Measurements from ENCODE around the gene FALEC. TPM values are rescaled to one million over a fixed set of nuclear protein-coding genes. Genes with fewer than 3 reads are reported as not detected.

FALEC gene
- total and polyA plus RNA-seq, 2 experiments from 2014 or later: 1.7 TPM; not detected in 1

GRCh38 chr1:150559656-150560010, 44.1 kb downstream of the FALEC start (continued):
- TF ChIP-seq ZNF462 (CRISPR knock-in tag; IDR thresholded peaks at IDR 0.05) (no peak), NANOG (IDR thresholded peaks at IDR 0.05; ENCODE audit: borderline replicate concordance) (no peak), EZH2phosphoT487 (IDR thresholded peaks at IDR 0.05; ENCODE audit: unreplicated experiment) (no peak), JUNB (IDR thresholded peaks at IDR 0.05; ENCODE audit: unreplicated experiment) (no peak)

GRCh38 chr1:150560011-150560438, 44.5 kb downstream of the FALEC start:
- peak overlapping the region; percentile 100 for H3K27ac ChIP-seq (ENCODE audit: low read depth)
- H3K4me3 ChIP-seq: peak overlapping the region; percentile 79; the same call in 1 of the 2 replicates
- H3K9me2 ChIP-seq (ENCODE audit: insufficient read depth): no peaks in the 10 kb centered on the region
- Mint-ChIP-seq H3K27me3 (ENCODE audit: insufficient read depth, low read depth, poor library complexity) (peaks cover 21% of the 10 kb centered on the region), H3K9me3 (no peaks in the 10 kb centered on the region), H3K27ac (no peak overlapping the region), H3K36me3 (ENCODE audit: low read depth) (no peaks in the 10 kb centered on the region), H3K4me1 (peaks cover 46% of the 10 kb centered on the region), H3K4me3 (peak overlapping the region; percentile 24; the same call in 1 of the 3 replicates)
- no peaks in the 10 kb centered on the region for H3K27me3 ChIP-seq (ENCODE audit: insufficient read depth)
- TF ChIP-seq CTCF (conservative IDR thresholded peaks at IDR 0.05; ENCODE audit: low read depth in 2 of 2) (peak; percentile 90 to 95), JUNB (IDR thresholded peaks at IDR 0.05; ENCODE audit: unreplicated experiment) (no peak), ZNF462 (CRISPR knock-in tag; IDR thresholded peaks at IDR 0.05) (no peak)
- peaks cover 30% of the 10 kb centered on the region for H3K4me1 ChIP-seq (ENCODE audit: insufficient read depth)
- H2AFZ ChIP-seq: no peak overlapping the region
- H3F3A ChIP-seq (replicated peaks; ENCODE audit: low read depth): peaks cover 4% of the 10 kb centered on the region
- peak overlapping the region; percentile 97 for H3K4me2 ChIP-seq
- peak; percentile 18 for ATAC-seq
- DNase-seq (ENCODE audit: low spot score): peak; percentile 92
- H4K20me1 ChIP-seq (replicated peaks; ENCODE audit: insufficient read depth): no peaks in the 10 kb centered on the region
- peaks cover 15% of the 10 kb centered on the region for H3K79me2 ChIP-seq (replicated peaks; ENCODE audit: insufficient read depth)
- no peaks in the 10 kb centered on the region for H3K36me3 ChIP-seq (ENCODE audit: insufficient read depth)

All from GM23338 (cell line).